OCI-LY7 (cell line): ENCODE measurements around the gene SEC11A.

Experiments used
- EZH2phosphoT487 ChIP-seq: fragments of 200-600 bp; sonication (generic); IDR thresholded peaks from 2 replicates; pipeline ENCODE4 v1.6.1; 2018; ENCODE audit warnings: low read depth, borderline replicate concordance, mild to moderate bottlenecking, mixed run types, antibody characterized with exemption, low read length, moderate library complexity, mixed read lengths
- TF ChIP-seq, protein P1 (sequence below): fragments of 200-600 bp; sonication (generic); conservative IDR thresholded peaks from 2 replicates; pipeline ENCODE4 v1.5.1; 2014; ENCODE audit warnings: mild to moderate bottlenecking, antibody characterized with exemption, low read length, moderate library complexity, mixed read lengths

DNA sequence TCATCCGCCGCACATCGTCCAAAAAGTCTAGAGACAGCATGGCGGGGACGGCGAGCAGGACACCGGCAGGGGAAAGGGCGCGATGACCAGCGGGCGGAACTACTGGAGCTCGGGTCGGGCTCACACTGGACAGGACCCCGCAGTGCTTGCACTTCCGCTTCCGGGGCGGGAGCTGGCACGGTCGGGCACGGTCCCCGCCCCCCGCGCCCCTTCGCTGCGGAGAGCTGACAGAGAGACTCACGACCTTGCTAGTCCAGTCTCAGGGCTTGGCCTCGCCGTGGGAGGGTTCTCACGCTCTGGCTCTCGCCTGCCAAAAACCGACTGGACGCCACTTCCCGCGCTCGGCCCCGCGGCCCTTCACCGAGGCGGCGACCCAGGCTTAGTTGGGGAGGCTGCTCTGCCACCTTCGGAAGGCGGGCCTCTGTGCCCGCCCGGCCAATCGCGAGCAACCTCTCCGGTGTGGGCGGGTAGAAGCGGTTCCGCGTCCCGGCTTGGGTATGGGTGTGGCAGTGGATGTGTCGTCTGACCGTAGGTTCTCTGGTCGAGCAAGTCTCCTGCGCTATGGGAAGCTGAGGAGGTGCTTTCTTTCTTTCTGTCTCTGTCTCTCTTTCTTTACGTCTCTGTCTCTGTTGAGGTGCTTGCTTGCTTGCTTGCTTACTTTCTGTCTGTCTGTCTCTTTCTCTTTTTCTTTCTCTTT lies at the start of gene SEC11A:
- TF ChIP-seq EZH2phosphoT487, result no peak
- TF ChIP-seq, protein P1, sequence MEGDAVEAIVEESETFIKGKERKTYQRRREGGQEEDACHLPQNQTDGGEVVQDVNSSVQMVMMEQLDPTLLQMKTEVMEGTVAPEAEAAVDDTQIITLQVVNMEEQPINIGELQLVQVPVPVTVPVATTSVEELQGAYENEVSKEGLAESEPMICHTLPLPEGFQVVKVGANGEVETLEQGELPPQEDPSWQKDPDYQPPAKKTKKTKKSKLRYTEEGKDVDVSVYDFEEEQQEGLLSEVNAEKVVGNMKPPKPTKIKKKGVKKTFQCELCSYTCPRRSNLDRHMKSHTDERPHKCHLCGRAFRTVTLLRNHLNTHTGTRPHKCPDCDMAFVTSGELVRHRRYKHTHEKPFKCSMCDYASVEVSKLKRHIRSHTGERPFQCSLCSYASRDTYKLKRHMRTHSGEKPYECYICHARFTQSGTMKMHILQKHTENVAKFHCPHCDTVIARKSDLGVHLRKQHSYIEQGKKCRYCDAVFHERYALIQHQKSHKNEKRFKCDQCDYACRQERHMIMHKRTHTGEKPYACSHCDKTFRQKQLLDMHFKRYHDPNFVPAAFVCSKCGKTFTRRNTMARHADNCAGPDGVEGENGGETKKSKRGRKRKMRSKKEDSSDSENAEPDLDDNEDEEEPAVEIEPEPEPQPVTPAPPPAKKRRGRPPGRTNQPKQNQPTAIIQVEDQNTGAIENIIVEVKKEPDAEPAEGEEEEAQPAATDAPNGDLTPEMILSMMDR, result no peak
